ENCODE measurements around the gene RAD51B. TPM values are rescaled to one million over a fixed set of nuclear protein-coding genes. Genes with fewer than 3 reads are reported as not detected.

RAD51B gene
- total RNA-seq, 1 experiment from 2014 or later = 16.7 TPM

DNA sequence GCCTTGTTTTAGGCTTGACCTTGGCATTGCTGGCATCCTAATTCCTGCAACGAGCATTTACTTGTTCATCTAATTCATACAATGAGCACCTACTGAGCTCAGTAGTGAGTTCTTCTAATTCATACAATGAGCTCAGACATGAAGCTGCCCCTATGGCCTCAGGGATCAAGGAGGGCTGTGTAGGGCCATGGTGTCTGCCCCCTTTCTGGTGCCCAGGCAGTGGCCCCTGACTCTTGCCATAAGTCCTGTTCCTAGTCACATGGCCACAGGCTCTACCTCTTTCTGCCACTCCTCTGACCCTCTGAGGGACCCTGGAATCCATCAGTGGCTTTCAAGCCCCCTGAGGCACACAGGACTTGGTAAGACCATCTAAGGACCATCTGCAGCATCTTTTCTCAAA is 824.5 kb downstream of the RAD51B start:
- Histone ChIP-seq H3K9ac (ENCODE audit: extremely low read depth, insufficient read length, low read length) (no peak overlapping the region), H3K14ac (ENCODE audit: insufficient read depth, low read length) (no peak overlapping the region), H4K20me1 (ENCODE audit: control insufficient read depth, insufficient read depth, insufficient read length) (no peaks in the 10 kb centered on the region), H3K79me2 (ENCODE audit: insufficient read depth, low read length) (no peaks in the 10 kb centered on the region), H3K23ac (ENCODE audit: insufficient read length, low read depth, low read length) (no peak overlapping the region), H3K79me1 (ENCODE audit: insufficient read depth, low read depth, low read length, poor library complexity, severe bottlenecking) (no peaks in the 10 kb centered on the region), H2AK5ac (ENCODE audit: insufficient read length, low read length) (no peak overlapping the region), H2BK15ac (ENCODE audit: low read depth, low read length) (no peak overlapping the region), H3K4me2 (ENCODE audit: insufficient read depth, insufficient read length, low read length) (no peak overlapping the region), H2BK20ac (ENCODE audit: low read depth, low read length, poor library complexity, severe bottlenecking) (no peak overlapping the region), H3K9me3 (ENCODE audit: control insufficient read depth, low read depth, low read length) (no peaks in the 10 kb centered on the region), H2BK5ac (ENCODE audit: insufficient read length, low read length) (no peak overlapping the region), H2BK12ac (ENCODE audit: insufficient read length, low read depth, low read length) (no peak overlapping the region), H3K4me1 (ENCODE audit: insufficient read depth, low read length) (no peaks in the 10 kb centered on the region; the same call in 1 of the 2 replicates), H4K91ac (ENCODE audit: insufficient read length, low read depth, low read length) (no peak overlapping the region), H3T11ph (ENCODE audit: low read length) (no peak overlapping the region), H3K56ac (ENCODE audit: insufficient read length, low read depth, low read length) (no peak overlapping the region), H4K5ac (ENCODE audit: insufficient read length, low read depth, low read length) (no peak overlapping the region), H3K27me3 (ENCODE audit: insufficient read depth, low read length) (no peaks in the 10 kb centered on the region), H3K18ac (ENCODE audit: insufficient read length, low read depth, low read length) (no peak overlapping the region), H3K4ac (ENCODE audit: low read depth, low read length) (no peak overlapping the region), H2BK120ac (ENCODE audit: low read depth, low read length, poor library complexity, severe bottlenecking) (no peak overlapping the region), H3K23me2 (ENCODE audit: insufficient read length, low read depth, low read length, poor library complexity, severe bottlenecking) (no peaks in the 10 kb centered on the region), H4K8ac (replicated peaks; ENCODE audit: insufficient read length, low read depth, low read length) (no peak overlapping the region), H2AFZ (ENCODE audit: low read length) (no peak overlapping the region), H3K27ac (ENCODE audit: insufficient read length, low read depth, low read length) (no peak overlapping the region)
- Mint-ChIP-seq H3K4me1 (peaks cover 12 to 19% of the 10 kb centered on the region in 2 experiments), H3K9me3 (peaks cover 14 to 24% of the 10 kb centered on the region in 2 experiments), H3K36me3 (ENCODE audit: insufficient read depth in 1 of 3, low read depth in 3 of 3) (peaks cover 5 to 16% (median 5%) of the 10 kb centered on the region in 3 experiments; a peak in 6 of 7 replicates), H3K27me3 (ENCODE audit: low read depth) (peaks cover 2% of the 10 kb centered on the region; the same call in 1 of the 2 replicates), H3K27ac (no peak overlapping the region; a peak in 1 of 7 replicates), H3K4me3 (no peak overlapping the region)
- peak; percentile 17 for DNase-seq
- no peak for TF ChIP-seq CTCF (conservative IDR thresholded peaks at IDR 0.05)
- no CpG with 5 or more reads among the region's 1 CpG for WGBS (ENCODE audit: extremely low coverage, insufficient read length, low lambda C conversion rate)
